ENCODE results near the gene NR2C2. TPM values are rescaled to one million over a fixed set of nuclear protein-coding genes. Genes with fewer than 3 reads are reported as not detected.

The NR2C2 gene
- total and polyA plus RNA-seq, 4 donors: 3.3 to 21.8 (median 14.5) TPM

DNA sequence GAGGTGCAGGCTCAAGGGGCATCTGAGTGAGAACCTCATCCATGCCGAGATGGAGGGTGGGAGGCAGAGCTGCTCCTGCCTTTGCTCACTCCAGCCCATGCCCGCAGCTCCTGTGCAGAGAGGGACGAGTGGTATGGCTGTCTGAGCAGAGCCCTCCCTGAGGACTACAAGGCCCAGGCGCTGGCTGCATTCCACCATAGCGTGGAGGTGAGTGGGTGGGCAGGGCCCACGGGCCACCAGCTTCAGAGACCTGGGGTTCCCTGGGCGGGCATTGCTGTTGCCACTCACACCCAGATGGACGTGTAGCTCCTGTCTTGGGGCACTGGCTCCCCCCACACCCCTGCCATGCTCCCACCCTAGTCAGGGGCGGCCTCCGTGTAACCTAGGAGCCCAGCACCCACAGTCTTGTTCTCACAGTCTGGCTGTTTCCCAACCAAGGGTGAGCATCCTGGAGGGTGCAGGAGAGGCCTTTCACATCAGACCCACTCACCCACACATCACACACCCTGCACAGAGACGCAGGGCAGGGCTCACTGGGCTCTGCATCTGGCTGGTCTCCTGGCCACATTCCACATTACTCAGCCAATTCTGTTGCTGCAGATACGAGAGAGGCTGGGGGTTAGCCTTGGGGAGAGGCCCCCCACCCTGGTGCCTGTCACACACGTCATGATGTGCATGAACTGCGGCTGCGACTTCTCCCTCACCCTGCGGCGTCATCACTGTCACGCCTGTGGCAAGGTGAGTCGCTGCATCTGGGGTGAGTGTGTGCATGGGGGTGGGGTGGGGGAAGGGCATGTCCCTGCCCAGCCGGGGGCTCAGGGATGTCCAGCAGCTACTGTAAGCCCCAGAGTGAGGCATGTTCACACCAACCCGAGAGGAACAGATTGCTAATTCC, 25.3 kb upstream of the NR2C2 start:
- Histone ChIP-seq H3K36me3 (ENCODE audit: control insufficient read depth in 4 of 4, insufficient read depth in 3 of 4, low read depth in 1 of 4, low read length in 3 of 4) (no peaks in the 10 kb centered on the region), H3K9me3 (ENCODE audit: control insufficient read depth in 4 of 4, low read length in 3 of 4) (no peaks in the 10 kb centered on the region), H3K27ac (ENCODE audit: low read depth in 1 of 2, low read length in 2 of 2) (no peak overlapping the region), H3K4me1 (ENCODE audit: control insufficient read depth in 4 of 4, insufficient read depth in 4 of 4, low read length in 3 of 4) (no peaks in the 10 kb centered on the region), H3K4me3 (ENCODE audit: low read depth in 1 of 3, low read length in 3 of 3) (no peak overlapping the region), H3K9ac (ENCODE audit: low read depth in 1 of 2, low read length in 2 of 2) (no peak overlapping the region), H3K27me3 (ENCODE audit: control insufficient read depth in 4 of 4, insufficient read depth in 4 of 4, low read length in 3 of 4) (no peaks in the 10 kb centered on the region)
- 88% methylated on average over 21 of the region's 21 CpGs for WGBS
- DNase-seq (ENCODE audit: low spot score): no peak
- no peak for TF ChIP-seq RXRA (IDR thresholded peaks at IDR 0.05)
- TF ChIP-seq, protein P1, sequence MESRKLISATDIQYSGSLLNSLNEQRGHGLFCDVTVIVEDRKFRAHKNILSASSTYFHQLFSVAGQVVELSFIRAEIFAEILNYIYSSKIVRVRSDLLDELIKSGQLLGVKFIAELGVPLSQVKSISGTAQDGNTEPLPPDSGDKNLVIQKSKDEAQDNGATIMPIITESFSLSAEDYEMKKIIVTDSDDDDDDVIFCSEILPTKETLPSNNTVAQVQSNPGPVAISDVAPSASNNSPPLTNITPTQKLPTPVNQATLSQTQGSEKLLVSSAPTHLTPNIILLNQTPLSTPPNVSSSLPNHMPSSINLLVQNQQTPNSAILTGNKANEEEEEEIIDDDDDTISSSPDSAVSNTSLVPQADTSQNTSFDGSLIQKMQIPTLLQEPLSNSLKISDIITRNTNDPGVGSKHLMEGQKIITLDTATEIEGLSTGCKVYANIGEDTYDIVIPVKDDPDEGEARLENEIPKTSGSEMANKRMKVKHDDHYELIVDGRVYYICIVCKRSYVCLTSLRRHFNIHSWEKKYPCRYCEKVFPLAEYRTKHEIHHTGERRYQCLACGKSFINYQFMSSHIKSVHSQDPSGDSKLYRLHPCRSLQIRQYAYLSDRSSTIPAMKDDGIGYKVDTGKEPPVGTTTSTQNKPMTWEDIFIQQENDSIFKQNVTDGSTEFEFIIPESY (IDR thresholded peaks at IDR 0.05): no peak
- no peak for TF ChIP-seq YY1 (IDR thresholded peaks at IDR 0.05)

DNA sequence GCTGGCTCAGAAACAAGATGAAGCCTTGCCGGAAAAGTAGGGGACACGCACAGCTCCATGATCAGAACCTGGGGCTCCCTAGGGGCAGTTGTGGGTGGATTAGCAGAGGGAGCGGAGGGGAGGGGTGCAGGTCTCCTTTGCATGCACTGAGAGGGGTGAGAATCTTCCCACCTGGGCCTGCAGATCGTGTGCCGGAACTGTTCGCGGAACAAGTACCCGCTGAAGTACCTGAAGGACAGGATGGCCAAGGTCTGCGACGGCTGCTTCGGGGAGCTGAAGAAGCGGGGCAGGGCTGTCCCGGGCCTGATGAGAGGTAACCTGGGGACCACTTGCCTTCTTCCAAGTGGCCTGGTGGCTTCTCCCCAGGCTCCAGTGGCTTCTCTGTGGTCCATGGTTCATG, 24.5 kb upstream of the NR2C2 start:
- H3K4me1 ChIP-seq (ENCODE audit: control insufficient read depth in 4 of 4, insufficient read depth in 4 of 4, low read length in 3 of 4): no peaks in the 10 kb centered on the region
- H3K27ac ChIP-seq (ENCODE audit: low read depth in 1 of 2, low read length in 2 of 2): no peak overlapping the region
- H3K36me3 ChIP-seq (ENCODE audit: control insufficient read depth in 4 of 4, insufficient read depth in 3 of 4, low read depth in 1 of 4, low read length in 3 of 4): no peaks in the 10 kb centered on the region
- H3K9me3 ChIP-seq (ENCODE audit: control insufficient read depth in 4 of 4, low read length in 3 of 4): no peaks in the 10 kb centered on the region
- no peak overlapping the region for H3K4me3 ChIP-seq (ENCODE audit: low read depth in 1 of 3, low read length in 3 of 3)
- H3K27me3 ChIP-seq (ENCODE audit: control insufficient read depth in 4 of 4, insufficient read depth in 4 of 4, low read length in 3 of 4): no peaks in the 10 kb centered on the region
- TF ChIP-seq RAD21 (IDR thresholded peaks at IDR 0.05) (no peak), FOXA2 (IDR thresholded peaks at IDR 0.05) (no peak), SP1 (IDR thresholded peaks at IDR 0.05) (no peak), EGR1 (IDR thresholded peaks at IDR 0.05; ENCODE audit: low read depth in 2 of 2) (no peak), YY1 (IDR thresholded peaks at IDR 0.05) (no peak), RXRA (IDR thresholded peaks at IDR 0.05) (no peak)
- TF ChIP-seq, protein P2, sequence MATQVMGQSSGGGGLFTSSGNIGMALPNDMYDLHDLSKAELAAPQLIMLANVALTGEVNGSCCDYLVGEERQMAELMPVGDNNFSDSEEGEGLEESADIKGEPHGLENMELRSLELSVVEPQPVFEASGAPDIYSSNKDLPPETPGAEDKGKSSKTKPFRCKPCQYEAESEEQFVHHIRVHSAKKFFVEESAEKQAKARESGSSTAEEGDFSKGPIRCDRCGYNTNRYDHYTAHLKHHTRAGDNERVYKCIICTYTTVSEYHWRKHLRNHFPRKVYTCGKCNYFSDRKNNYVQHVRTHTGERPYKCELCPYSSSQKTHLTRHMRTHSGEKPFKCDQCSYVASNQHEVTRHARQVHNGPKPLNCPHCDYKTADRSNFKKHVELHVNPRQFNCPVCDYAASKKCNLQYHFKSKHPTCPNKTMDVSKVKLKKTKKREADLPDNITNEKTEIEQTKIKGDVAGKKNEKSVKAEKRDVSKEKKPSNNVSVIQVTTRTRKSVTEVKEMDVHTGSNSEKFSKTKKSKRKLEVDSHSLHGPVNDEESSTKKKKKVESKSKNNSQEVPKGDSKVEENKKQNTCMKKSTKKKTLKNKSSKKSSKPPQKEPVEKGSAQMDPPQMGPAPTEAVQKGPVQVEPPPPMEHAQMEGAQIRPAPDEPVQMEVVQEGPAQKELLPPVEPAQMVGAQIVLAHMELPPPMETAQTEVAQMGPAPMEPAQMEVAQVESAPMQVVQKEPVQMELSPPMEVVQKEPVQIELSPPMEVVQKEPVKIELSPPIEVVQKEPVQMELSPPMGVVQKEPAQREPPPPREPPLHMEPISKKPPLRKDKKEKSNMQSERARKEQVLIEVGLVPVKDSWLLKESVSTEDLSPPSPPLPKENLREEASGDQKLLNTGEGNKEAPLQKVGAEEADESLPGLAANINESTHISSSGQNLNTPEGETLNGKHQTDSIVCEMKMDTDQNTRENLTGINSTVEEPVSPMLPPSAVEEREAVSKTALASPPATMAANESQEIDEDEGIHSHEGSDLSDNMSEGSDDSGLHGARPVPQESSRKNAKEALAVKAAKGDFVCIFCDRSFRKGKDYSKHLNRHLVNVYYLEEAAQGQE (IDR thresholded peaks at IDR 0.05): no peak
- TF ChIP-seq, protein P3, sequence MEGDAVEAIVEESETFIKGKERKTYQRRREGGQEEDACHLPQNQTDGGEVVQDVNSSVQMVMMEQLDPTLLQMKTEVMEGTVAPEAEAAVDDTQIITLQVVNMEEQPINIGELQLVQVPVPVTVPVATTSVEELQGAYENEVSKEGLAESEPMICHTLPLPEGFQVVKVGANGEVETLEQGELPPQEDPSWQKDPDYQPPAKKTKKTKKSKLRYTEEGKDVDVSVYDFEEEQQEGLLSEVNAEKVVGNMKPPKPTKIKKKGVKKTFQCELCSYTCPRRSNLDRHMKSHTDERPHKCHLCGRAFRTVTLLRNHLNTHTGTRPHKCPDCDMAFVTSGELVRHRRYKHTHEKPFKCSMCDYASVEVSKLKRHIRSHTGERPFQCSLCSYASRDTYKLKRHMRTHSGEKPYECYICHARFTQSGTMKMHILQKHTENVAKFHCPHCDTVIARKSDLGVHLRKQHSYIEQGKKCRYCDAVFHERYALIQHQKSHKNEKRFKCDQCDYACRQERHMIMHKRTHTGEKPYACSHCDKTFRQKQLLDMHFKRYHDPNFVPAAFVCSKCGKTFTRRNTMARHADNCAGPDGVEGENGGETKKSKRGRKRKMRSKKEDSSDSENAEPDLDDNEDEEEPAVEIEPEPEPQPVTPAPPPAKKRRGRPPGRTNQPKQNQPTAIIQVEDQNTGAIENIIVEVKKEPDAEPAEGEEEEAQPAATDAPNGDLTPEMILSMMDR (IDR thresholded peaks at IDR 0.05; ENCODE audit: low read depth, low read length, missing input control): no peak
- TF ChIP-seq, protein P4, sequence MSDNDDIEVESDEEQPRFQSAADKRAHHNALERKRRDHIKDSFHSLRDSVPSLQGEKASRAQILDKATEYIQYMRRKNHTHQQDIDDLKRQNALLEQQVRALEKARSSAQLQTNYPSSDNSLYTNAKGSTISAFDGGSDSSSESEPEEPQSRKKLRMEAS (IDR thresholded peaks at IDR 0.05): no peak
- no peak overlapping the region for H3K9ac ChIP-seq (ENCODE audit: low read depth in 1 of 2, low read length in 2 of 2)
- 96% methylated on average over 13 of the region's 13 CpGs for WGBS
- DNase-seq (ENCODE audit: low spot score): no peak
